K562 (cell line): ENCODE measurements around the gene LONP1. TPM values are rescaled to one million over a fixed set of nuclear protein-coding genes. Genes with fewer than 3 reads are reported as not detected.

Source experiments
- ATAC-seq: fragments of 200-7000 bp; cut with Tn5 transposase; 3 replicates; pipeline ENCODE4 v1.9.1; 2020; ENCODE audit warnings: moderate library complexity
- BruUV-seq: library from RNA; stranded (reverse); fragments of 400-500 nt; replicated peaks from 2 replicates; lab custom pipeline; 2021; lab: Mats Ljungman, UMichigan
- CTCF ChIA-PET: fragments of 300-600 bp; formaldehyde crosslinking; extraction: SDS; loops from one replicate; lab custom pipeline; 2021; ENCODE audit warnings: low intra/inter-chr PET ratio; lab: Yijun Ruan, JAX
- POLR2A ChIA-PET: fragments of 300-600, 350-650 bp; sonication (Branson Sonifier 250); formaldehyde crosslinking; extraction: SDS; loops from one replicate; lab custom pipeline; 2021; ENCODE audit warnings: antibody characterized with exemption, inconsistent platforms; lab: Yijun Ruan, JAX
- DNase-seq, 4 experiments: peaks; one replicate each; pipeline versions ENCODE4 v3.0.0 to v3.0.0-alpha.2; 2011 to 2018; ENCODE audit warnings: low spot score in 3 of 4, mixed read lengths in 3 of 4; ENCODE audit errors: extremely low read depth in 1 of 4
- FAIRE-seq: peaks from 2 replicates; lab custom pipeline; 2011; peaks lifted over from hg19 to GRCh38; lab: Jason Lieb, UNC
- H2AFZ ChIP-seq: 2 replicates; pipeline ENCODE4 v1.6.0; 2011; ENCODE audit warnings: low read depth, low read length, control low read depth, inconsistent platforms
- H3K27ac ChIP-seq: fragments of 200-600 bp; 3 replicates; pipeline ENCODE4 v1.8.0; 2011; ENCODE audit warnings: low read depth, mild to moderate bottlenecking, control low read depth, inconsistent platforms, low read length, moderate library complexity, mixed read lengths; ENCODE audit errors: extremely low read depth
- H3K27me3 ChIP-seq, 2 experiments: fragments of 300-600 bp in 1 of 2; 2 replicates in 1 of 2; 3 replicates in 1 of 2; pipeline versions ENCODE4 v1.6.0 to v1.8.0; 2011; ENCODE audit warnings: inconsistent platforms in 2 of 2, low read length in 2 of 2, mild to moderate bottlenecking in 1 of 2, mixed read lengths in 1 of 2, moderate library complexity in 1 of 2; ENCODE audit not compliant: control insufficient read depth in 2 of 2, insufficient read depth in 2 of 2
- H3K36me3 ChIP-seq: fragments of 300-600 bp; 3 replicates; pipeline ENCODE4 v1.8.0; 2011; ENCODE audit warnings: mild to moderate bottlenecking, low read length, inconsistent platforms; ENCODE audit not compliant: control insufficient read depth, insufficient read depth
- H3K4me1 ChIP-seq, 2 experiments: fragments of 200-600 bp in 1 of 2; replicated peaks in 1 of 2; 2 replicates in 1 of 2; 3 replicates in 1 of 2; pipeline versions ENCODE4 v1.5.1 to v1.8.0; 2011; ENCODE audit warnings: inconsistent platforms in 2 of 2, low read length in 2 of 2, mild to moderate bottlenecking in 1 of 2, mixed read lengths in 1 of 2, moderate library complexity in 1 of 2; ENCODE audit not compliant: control insufficient read depth in 2 of 2, insufficient read depth in 2 of 2
- H3K4me2 ChIP-seq: 2 replicates; pipeline ENCODE4 v1.6.1; 2011; ENCODE audit warnings: low read length, control low read depth, inconsistent platforms, mixed read lengths; ENCODE audit not compliant: insufficient read depth
- H3K4me3 ChIP-seq: fragments of 200-600 bp; sonication (generic), shearing (Covaris generic); 2 replicates; pipeline ENCODE4 v1.5.1; 2016; ENCODE audit warnings: control low read depth, inconsistent platforms
- H3K79me2 ChIP-seq: fragments of 200-600 bp; 3 replicates; pipeline ENCODE4 v1.8.0; 2011; ENCODE audit warnings: low read length, inconsistent platforms; ENCODE audit not compliant: control insufficient read depth, insufficient read depth
- H3K9ac ChIP-seq, 2 experiments: 2 replicates each; pipeline versions ENCODE4 v1.6.0 to v1.6.1; 2011; ENCODE audit warnings: low read depth in 2 of 2, low read length in 2 of 2, control low read depth in 1 of 2, inconsistent platforms in 1 of 2, mild to moderate bottlenecking in 1 of 2, mixed read lengths in 1 of 2; ENCODE audit not compliant: insufficient read depth in 1 of 2
- H3K9me1 ChIP-seq: one replicate; pipeline ENCODE4 v1.6.0; 2011; ENCODE audit warnings: inconsistent platforms, mild to moderate bottlenecking, low read length, moderate library complexity; ENCODE audit not compliant: control insufficient read depth, insufficient read depth
- H3K9me3 ChIP-seq: replicated peaks from 2 replicates; pipeline ENCODE4 v1.5.1; 2011; ENCODE audit warnings: low read depth, low read length, inconsistent platforms; ENCODE audit not compliant: control insufficient read depth, insufficient read depth
- H4K20me1 ChIP-seq: replicated peaks from 2 replicates; pipeline ENCODE4 v1.6.1; 2011; ENCODE audit warnings: low read length, inconsistent platforms, mixed read lengths; ENCODE audit not compliant: control insufficient read depth, insufficient read depth
- CEBPB ChIP-seq: fragments of 450-650 bp; IDR thresholded peaks from 2 replicates; pipeline ENCODE4 v1.6.1; 2016; ENCODE audit warnings: missing genetic modification characterization, missing compliant biosample characterization
- CEBPG ChIP-seq, 3 experiments: fragments of 200-800 bp in 1 of 3; sonication (Bioruptor generic) in 1 of 3; sonication (generic) in 1 of 3; formaldehyde crosslinking in 1 of 3; IDR thresholded peaks in 2 of 3; conservative IDR thresholded peaks in 1 of 3; 2 replicates each; pipeline versions ENCODE4 v1.6.1 to v1.8.0; 2016 to 2022; ENCODE audit warnings: missing compliant biosample characterization in 2 of 3, missing genetic modification characterization in 2 of 3, mild to moderate bottlenecking in 1 of 3, missing genetic modification reagents in 1 of 3
- DPF2 ChIP-seq: fragments of 450-650 bp; IDR thresholded peaks from 2 replicates; pipeline ENCODE4 v1.6.1; 2016
- NFRKB ChIP-seq: fragments of 450-650 bp; IDR thresholded peaks from 2 replicates; pipeline ENCODE4 v1.6.1; 2016; ENCODE audit warnings: low read depth
- RCOR1 ChIP-seq, 2 experiments: IDR thresholded peaks; 2 replicates each; pipeline ENCODE4 v1.6.1; 2012; ENCODE audit warnings: low read depth in 2 of 2, low read length in 2 of 2, borderline replicate concordance in 1 of 2, improper control_type of control experiment in 1 of 2
- SMAD1 ChIP-seq: fragments of 150-350 bp; IDR thresholded peaks from 2 replicates; pipeline ENCODE4 v1.6.1; 2014; ENCODE audit warnings: low read length, low read depth; ENCODE audit not compliant: partially characterized antibody
- WHSC1 ChIP-seq: IDR thresholded peaks from one replicate; pipeline ENCODE4 v1.6.1; 2012; ENCODE audit warnings: low read length, control low read depth, inconsistent platforms
- WGBS: fragments of 100-300 bp; shearing (Covaris generic); methylation state at CpG from one replicate; pipeline ENCODE4 v1.1.6; 2016; ENCODE audit warnings: low coverage, mixed read lengths; ENCODE audit not compliant: insufficient coverage; ENCODE audit errors: missing lambda C conversion rate; 5-methylcytosine and 5-hydroxymethylcytosine counted together
- in situ Hi-C: fragments of 300-500 bp; cut with MboI; formaldehyde crosslinking; loops from 4 replicates; pipeline ENCODE4 v1.15.0; 2018; ENCODE audit warnings: inconsistent platforms, mixed read lengths
- intact Hi-C: fragments of 100-400 bp; cut with micrococcal nuclease; formaldehyde crosslinking; loops from 2 replicates; pipeline ENCODE4 v1.14.2; 2022
- polyA plus RNA-seq, 8 experiments: library from polyadenylated mRNA; depleted of rRNA in 4 of 8; stranded (reverse) in 5 of 8; unstranded in 3 of 8; fragments of >200 nt; fragmentation: Nextera tagmentation in 2 of 8; fragmentation: Illumina TruSeq in 1 of 8; extraction: Ambion mirVana in 2 of 8; extraction: Trizol in 1 of 8; gene quantifications; 2 replicates each; pipeline versions ENCODE4 v1.2.1 to v1.2.3, GENCODE V29; 2011 to 2014; ENCODE audit warnings: inconsistent platforms in 1 of 8, missing spikeins in 1 of 8
- total RNA-seq, 7 experiments: library from RNA; depleted of rRNA in 6 of 7; stranded (reverse); fragments of >200 nt in 6 of 7; fragmentation: Illumina TruSeq in 2 of 7; extraction: Trizol in 2 of 7; gene quantifications; 2 replicates each; pipeline versions ENCODE4 v1.2.1 to v1.2.3, GENCODE V29; 2011 to 2021; ENCODE audit warnings: low replicate concordance in 1 of 7
- TF ChIP-seq, protein P1 (sequence below): conservative IDR thresholded peaks from 2 replicates; pipeline ENCODE4 v1.6.1; 2011; ENCODE audit warnings: low read depth, mild to moderate bottlenecking, low read length; ENCODE audit not compliant: control insufficient read depth

The LONP1 gene
- total and polyA plus RNA-seq, 9 of the 15 experiments (the other 6 are each of a cell fraction or from before 2014, with no cell fraction given), result 1.1 to 238 (median 84.5) TPM

DNA sequence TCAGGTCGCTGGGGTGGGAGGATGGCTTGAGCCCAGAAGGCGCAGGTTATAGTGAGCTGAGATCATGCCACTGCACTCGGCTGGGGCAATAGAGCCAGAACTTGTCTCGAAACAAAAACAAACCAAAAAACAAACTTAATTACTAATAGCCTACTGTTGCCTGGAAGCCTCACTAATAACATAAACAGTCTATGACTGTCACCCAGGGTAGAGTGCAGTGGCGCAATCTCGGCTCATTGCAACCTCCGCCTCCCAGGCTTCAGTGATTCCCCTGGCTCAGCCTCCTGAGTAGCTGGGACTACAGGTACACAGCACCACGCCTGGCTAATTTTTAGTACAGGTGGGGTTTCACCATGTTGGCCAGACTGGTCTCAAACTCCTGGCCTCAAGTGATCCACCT lies 18.5 kb upstream of the LONP1 start:
- DNase-seq (no peak), ATAC-seq (no peak), FAIRE-seq (no peak)
- H3K79me2 ChIP-seq, result no peaks in the 10 kb centered on the region
- 9% methylated on average over 8 of the region's 8 CpGs for WGBS
- ChIA-PET CTCF (no interaction called here), POLR2A (no interaction called here)
- in situ Hi-C loops, result no loop called here
- H3K9me3 ChIP-seq, result peaks cover 3% of the 10 kb centered on the region; the same call in 1 of the 2 replicates
- no peak overlapping the region for H3K4me3 ChIP-seq
- H3K9me1 ChIP-seq, result no peaks in the 10 kb centered on the region
- no peak overlapping the region for H2AFZ ChIP-seq
- no TSS peak for BruUV-seq
- no peaks in the 10 kb centered on the region; a peak in 1 of 5 replicates for H3K4me1 ChIP-seq
- H3K27ac ChIP-seq, result no peak overlapping the region
- no peaks in the 10 kb centered on the region for H3K36me3 ChIP-seq
- no peak overlapping the region for H3K4me2 ChIP-seq
- H3K9ac ChIP-seq, result no peak overlapping the region
- no peaks in the 10 kb centered on the region for H4K20me1 ChIP-seq
- TF ChIP-seq RCOR1 (IDR thresholded peaks at IDR 0.05; ENCODE audit: borderline replicate concordance in 1 of 2, low read depth in 2 of 2, low read length in 2 of 2) (no peak), SMAD1 (no peak), NFRKB (no peak), CEBPB (tag) (0 out of 2 replicates have a peak, but pooled peaks have one; percentile 13), CEBPG (CRISPR knock-in tag; IDR thresholded peaks at IDR 0.05) (no peak), CEBPG (tag; conservative IDR thresholded peaks at IDR 0.05 in 1 of 2, IDR thresholded peaks at IDR 0.05 in 1 of 2) (peak in 1 of 2 experiments; percentile 7; a peak in 1 of 4 replicates), DPF2 (no peak), WHSC1 (no peak)
- TF ChIP-seq, protein P1, sequence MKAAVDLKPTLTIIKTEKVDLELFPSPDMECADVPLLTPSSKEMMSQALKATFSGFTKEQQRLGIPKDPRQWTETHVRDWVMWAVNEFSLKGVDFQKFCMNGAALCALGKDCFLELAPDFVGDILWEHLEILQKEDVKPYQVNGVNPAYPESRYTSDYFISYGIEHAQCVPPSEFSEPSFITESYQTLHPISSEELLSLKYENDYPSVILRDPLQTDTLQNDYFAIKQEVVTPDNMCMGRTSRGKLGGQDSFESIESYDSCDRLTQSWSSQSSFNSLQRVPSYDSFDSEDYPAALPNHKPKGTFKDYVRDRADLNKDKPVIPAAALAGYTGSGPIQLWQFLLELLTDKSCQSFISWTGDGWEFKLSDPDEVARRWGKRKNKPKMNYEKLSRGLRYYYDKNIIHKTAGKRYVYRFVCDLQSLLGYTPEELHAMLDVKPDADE, result no peak
- H3K27me3 ChIP-seq, result peaks cover 10 to 44% of the 10 kb centered on the region in 2 experiments; a peak in 4 of 5 replicates
- intact Hi-C loops, result no loop called here
